ENCODE results near the gene CHMP1B.

The CHMP1B gene

DNA sequence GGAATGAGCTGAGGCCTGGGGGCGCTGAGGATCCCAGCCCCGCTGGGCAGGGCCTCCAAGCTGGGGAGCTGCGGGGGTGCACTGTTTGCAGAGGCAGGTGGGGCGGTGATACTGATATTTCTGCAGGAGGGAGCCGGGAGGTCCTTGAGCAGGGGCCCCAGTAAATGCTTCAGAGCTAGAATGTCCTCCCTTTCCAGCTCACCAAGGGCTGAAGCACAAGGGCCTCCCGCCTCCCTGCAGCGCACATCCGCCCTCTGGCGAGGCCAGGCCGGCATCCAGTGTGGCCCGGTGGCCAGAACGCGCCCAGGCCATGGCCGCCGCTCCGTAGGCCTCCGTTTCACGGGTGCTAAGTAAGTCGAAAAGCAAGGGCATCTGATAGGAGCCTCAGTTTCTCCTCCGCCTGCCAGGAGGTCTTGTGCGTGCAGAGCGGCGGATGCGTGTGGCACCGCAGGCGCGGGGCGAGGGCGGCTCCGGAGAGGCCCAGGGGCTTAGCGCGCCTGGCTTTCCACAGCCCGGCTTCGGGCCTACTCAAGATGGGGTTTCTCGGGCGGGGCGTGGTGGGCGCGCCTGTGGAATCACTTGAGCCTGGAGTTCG lies 29.5 kb upstream of the CHMP1B start:
- H3K4me3 ChIP-seq (ENCODE audit: low read length): no peak overlapping the region
- no peak for TF ChIP-seq ZNF274 (IDR thresholded peaks at IDR 0.05; ENCODE audit: low read depth, low read length)

DNA sequence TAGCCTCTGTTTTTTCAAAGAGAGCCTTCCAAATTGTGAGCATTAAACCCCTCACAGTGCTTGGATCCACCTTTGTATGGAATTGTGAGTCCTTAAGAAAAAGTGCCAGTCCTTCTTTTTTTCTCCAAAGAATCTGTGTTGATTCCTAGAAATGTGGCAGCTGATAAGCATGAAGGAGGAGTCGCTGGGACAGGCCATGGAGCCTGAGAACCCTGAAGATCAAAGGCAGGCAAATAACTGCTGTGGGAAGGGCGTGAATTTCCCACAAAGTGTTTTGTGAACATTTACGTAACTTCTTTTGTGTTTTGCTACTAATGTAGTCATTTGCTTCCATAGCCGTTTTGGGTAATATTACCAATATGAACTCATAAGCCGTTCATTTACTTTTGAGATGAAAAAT lies 27.7 kb upstream of the CHMP1B start:
- no peak overlapping the region for H3K4me3 ChIP-seq (ENCODE audit: low read length)
- TF ChIP-seq ZNF274 (IDR thresholded peaks at IDR 0.05; ENCODE audit: low read depth, low read length): no peak

DNA sequence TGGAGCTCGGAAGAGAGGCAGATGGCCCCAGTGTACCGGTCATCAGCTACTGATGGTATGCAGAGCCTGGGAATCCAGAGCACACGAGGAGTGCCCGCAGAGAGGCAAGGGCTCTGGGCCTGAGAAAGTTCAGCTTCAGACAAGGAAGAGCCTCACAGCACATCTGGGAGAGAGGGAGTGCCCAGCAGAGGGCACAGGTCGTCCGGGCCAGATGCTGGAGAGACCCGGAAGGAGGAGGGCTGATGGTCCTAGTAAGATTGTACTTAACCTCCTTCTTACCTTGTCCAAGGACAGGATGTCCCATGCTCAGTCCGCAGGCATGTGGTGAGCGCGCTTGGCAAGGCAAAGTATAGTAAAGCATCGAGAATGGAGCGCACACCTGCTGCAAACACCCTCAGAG lies 24.4 kb upstream of the CHMP1B start:
- no peak for TF ChIP-seq ZNF274 (IDR thresholded peaks at IDR 0.05; ENCODE audit: low read depth, low read length)
- H3K4me3 ChIP-seq (ENCODE audit: low read length): no peak overlapping the region

DNA sequence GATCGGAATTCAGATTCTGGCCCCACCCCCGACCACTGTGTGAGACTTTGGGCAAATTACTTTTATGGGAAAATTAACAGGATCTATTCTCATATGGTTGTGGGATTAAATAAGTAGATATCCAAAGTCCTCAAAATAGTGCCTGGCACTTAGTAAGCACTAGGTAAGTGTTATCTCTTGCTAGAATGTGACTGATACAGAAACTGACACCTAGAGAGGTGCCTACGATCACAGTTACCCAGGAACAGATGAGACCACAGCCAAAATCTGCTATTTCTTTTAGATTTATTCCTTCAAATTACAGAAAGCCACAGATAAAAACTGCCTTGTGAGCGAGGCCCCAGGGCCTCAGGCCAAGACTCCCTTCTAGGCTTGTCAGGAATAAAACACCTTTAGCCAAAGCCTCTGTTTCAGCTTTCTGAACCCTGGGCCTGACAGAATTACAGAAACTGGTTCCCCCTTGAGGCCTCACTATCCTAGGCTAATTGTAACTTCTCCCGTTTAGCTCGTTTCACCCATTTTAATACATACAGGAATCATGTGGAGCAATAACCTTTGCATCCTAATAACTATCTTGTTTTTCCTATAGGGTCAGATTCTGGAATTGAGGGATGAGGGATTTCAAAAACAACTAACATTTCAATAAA lies 22.3 kb upstream of the CHMP1B start:
- no peak for TF ChIP-seq ZNF274 (IDR thresholded peaks at IDR 0.05; ENCODE audit: low read depth, low read length)
- H3K4me3 ChIP-seq (ENCODE audit: low read length): no peak overlapping the region

DNA sequence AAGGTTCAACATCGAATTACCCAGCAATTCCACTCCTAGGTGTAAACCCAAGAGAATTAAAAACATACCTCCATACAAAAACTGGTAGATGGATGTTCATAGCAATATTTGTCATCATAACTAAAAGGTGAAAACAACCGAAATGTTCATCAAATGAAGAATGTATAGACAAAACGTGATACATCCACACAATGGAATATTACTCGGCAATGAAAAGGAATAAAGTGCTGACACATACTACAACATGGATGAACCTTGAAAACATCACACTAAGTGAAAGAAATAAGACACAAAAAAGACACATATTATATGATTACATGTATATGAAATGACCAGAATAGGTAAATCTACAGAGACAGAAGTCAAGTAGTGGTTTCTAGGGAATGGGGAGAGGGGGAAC lies 20.6 kb upstream of the CHMP1B start:
- no peak overlapping the region for H3K4me3 ChIP-seq (ENCODE audit: low read length)
- TF ChIP-seq ZNF274 (IDR thresholded peaks at IDR 0.05; ENCODE audit: low read depth, low read length): no peak

DNA sequence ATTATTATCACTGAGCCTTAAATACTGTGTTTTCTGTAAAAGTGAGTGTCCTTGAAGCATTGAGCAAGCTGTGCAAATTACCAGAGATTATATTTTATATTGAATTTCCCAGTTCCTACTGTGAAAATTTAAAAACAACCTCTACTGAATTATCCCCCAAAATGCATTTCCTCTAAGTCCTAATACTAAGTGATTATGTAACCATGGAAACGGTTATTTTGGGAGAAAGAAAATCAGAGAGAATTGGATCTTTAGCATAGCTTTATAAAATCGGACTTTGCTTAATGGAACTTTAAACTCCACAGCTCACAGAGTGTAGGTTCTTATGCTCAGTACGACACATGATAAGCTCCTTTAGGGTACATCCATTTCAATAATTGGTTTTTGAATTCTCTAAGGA lies 19.3 kb upstream of the CHMP1B start:
- H3K4me3 ChIP-seq (ENCODE audit: low read length): no peak overlapping the region
- TF ChIP-seq ZNF274 (IDR thresholded peaks at IDR 0.05; ENCODE audit: low read depth, low read length): no peak

DNA sequence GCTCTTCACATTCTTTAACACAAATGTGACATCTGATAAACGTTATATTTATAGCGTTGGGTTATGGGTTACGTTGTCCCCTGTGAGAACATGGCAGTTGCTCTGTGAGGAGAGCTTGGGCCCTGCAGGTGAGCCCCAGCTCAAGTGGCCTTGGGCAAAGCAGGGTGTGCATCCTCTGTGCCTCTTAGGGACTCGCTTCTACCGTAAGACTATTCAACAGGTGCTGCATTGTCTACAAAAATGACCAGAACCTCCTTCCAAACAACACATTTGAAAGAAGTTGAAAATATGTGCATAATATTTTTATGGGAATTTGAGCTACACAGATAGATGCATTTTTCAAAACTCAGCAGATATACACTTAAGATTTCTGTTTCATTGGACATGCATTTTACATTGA lies 16.4 kb upstream of the CHMP1B start:
- H3K4me3 ChIP-seq (ENCODE audit: low read length): no peak overlapping the region
- no peak for TF ChIP-seq ZNF274 (IDR thresholded peaks at IDR 0.05; ENCODE audit: low read depth, low read length)

DNA sequence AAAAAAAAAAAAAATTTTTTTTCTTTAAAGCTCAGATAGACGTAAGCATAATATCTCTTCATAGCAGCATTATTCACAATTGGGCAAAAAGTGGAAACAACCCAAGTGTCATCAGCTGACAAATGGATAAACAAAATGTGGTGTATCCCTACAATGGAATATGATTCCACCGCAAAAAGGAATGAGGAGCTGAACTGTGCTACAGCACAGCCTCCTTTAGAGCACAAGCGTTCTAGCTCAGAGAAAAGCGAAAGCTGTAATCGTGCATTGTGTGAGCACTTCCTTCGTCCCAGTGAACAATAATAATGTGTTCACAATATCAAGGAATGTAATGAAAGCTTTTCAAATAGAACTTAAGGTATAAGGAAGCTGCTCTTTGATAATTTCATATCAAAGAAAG lies 11.7 kb upstream of the CHMP1B start:
- no peak for TF ChIP-seq ZNF274 (IDR thresholded peaks at IDR 0.05; ENCODE audit: low read depth, low read length)
- H3K4me3 ChIP-seq (ENCODE audit: low read length): no peak overlapping the region

DNA sequence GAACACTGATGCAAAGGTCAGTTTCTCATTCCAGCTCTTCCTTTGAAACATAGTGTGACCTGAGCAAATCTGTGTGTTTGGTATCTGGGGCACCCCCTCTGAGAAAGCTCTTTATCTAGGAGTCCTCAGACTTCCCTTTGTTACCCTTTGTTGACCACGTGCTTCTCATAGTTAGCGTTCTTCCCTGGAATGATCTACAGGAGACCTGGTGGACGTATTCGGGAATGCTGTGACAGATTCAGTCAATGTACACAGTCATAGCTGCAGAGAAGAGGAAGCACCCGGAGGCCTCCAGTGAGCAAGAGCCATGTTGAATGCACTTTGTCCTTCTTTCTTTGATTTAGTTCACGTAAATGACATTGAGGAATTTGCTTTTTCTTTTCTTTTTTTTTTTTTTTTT lies 10.7 kb upstream of the CHMP1B start:
- no peak for TF ChIP-seq ZNF274 (IDR thresholded peaks at IDR 0.05; ENCODE audit: low read depth, low read length)
- no peak overlapping the region for H3K4me3 ChIP-seq (ENCODE audit: low read length)

DNA sequence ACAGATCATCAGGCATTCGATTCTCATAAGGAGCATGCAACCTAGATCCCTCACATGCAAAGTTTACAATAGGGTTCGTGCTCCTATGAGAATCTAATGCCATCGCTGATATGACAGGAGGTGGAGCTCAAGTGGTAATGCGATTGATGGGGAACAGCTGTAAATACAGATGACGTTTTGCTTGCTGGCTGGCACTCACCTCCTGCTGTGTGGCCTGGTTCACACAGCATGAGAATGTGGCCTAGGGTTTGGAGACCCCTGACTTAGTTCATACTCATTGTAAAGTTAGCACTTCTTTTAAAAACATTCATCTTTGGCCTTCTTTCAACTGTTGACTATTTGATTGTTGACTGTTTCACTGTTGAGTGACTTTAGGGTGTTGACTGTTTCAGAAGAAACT lies 8.7 kb upstream of the CHMP1B start:
- no peak for TF ChIP-seq ZNF274 (IDR thresholded peaks at IDR 0.05; ENCODE audit: low read depth, low read length)
- H3K4me3 ChIP-seq (ENCODE audit: low read length): no peak overlapping the region

DNA sequence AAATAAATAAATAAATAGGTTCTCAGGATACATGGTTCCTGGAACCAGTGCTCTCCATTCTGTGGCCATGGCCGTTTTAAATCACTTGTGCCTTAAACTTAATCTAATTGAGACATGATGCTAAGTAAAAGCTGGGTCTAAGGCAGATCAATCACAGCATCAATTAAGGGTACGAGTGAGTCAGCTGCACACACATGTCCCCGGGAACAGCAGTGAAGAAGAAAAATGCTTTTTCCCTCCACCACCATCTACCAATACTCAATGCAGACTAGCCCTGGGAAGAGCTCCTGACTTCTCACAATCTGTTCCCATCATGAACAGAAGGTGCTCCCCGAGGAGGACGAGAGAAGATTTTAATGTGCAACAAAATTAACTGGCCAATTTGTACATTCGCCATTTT lies 6.8 kb upstream of the CHMP1B start:
- H3K4me3 ChIP-seq (ENCODE audit: low read length): no peak overlapping the region
- no peak for TF ChIP-seq ZNF274 (IDR thresholded peaks at IDR 0.05; ENCODE audit: low read depth, low read length)

DNA sequence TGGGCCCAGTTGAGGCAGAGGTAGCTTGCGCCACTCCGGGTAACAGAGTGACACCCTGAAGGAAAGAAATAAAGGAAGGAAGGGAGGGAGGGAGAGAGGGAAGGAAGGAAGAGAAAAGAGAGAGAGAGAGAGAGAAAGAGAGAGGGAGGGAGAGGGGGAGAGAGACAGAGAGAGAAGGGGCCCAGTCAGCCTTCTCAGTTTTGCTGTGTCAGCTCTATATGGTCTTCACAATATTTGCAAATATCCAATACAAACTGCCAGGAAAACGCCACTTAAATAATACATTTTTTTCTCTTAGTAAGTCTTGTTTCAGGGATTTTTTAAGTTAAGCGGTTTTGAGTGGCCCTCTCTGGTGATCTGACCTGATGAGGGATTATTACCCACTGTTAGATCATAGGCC lies 5.6 kb upstream of the CHMP1B start:
- no peak for TF ChIP-seq ZNF274 (IDR thresholded peaks at IDR 0.05; ENCODE audit: low read depth, low read length)

DNA sequence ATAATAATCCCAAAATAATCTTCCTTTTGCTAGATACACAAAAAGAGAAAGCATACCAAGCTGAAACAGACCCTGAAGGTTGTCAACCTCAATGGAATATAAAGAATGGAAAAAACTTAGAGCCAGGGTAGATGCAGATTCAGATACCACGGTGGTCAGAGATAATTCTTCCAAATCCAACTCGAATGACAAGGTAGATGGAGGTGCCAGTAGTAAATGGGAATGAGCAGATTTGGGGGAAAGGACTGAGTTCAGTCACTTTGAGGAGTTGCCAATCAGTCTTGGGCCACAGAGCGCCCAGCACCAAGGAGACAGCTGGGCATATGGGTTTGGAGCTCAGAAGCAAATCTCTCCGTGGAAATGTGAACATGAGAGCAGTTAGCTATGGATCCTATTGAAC lies 3.4 kb upstream of the CHMP1B start:
- no peak for TF ChIP-seq ZNF274 (IDR thresholded peaks at IDR 0.05; ENCODE audit: low read depth, low read length)
- no peak overlapping the region for H3K4me3 ChIP-seq (ENCODE audit: low read length)

More for the DNA sequence above, 5.6 kb upstream of the CHMP1B start:
- no peak overlapping the region for H3K4me3 ChIP-seq (ENCODE audit: low read length)

DNA sequence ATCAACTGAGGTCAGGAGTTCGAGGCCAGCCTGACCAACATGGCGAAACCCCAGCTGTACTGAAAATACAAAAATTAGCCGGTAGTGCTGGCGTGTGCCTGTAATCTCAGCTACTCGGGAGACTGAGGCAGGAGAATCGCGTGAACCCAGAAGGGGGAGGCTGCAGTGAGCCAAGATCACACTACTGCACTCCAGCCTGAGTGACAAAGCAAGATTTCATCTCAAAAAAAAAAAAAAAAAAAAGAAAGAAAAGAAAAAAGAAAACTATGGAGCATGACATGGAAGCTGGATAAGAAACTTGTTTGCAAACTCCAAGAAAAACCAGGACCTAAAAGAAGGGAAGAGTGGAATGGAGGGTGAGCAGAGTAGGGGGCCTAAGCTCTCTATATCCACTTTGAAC lies 1.9 kb upstream of the CHMP1B start:
- TF ChIP-seq ZNF274 (IDR thresholded peaks at IDR 0.05; ENCODE audit: low read depth, low read length): no peak
- H3K4me3 ChIP-seq (ENCODE audit: low read length): no peak overlapping the region

DNA sequence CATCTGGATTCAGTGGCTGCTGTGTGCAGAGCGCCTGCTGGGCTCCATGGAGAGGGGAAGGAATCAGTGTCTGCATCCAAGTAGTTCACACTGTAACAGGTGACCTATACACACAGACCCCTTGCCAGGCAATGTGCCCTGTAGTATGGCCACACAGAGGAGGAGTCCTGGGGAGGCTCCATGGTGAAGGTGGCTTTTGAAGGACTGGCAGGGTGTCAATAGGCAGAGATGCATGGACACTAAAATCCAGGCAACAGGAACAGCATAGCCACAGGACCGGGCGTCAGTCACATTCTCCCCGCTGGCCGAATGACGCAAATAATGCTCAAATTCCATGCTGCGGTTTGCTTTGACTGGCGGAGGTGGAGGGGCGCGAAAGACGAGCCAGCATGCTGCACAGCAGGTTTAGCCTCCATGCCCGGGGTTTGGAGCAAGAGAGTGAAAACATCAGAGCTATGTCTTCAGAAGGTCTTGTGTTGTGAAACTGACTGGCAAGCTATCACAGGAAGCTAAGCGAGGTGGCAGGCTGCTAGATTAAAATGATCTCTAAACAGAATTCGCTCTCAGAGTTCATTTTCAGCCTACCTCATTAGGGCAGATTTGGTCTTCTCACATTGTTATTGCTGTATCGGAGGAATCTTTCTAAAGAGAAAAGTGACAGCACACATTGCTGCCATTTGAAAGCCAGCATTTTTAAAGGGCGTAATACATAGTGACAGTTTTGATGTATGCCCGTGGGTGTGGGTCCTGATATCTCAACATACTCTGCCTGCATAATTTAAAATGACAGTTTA lies 1.2 kb upstream of the CHMP1B start:
- no peak for TF ChIP-seq ZNF274 (IDR thresholded peaks at IDR 0.05; ENCODE audit: low read depth, low read length)
- H3K4me3 ChIP-seq (ENCODE audit: low read length): peak overlapping the region; percentile 73
